H1 (cell line): ENCODE measurements around the gene DNAH8. TPM values are rescaled to one million over a fixed set of nuclear protein-coding genes. Genes with fewer than 3 reads are reported as not detected.

ENCODE experiments used
- CTCF ChIA-PET: fragments of 300-600 bp; sonication (Branson Sonifier 250); formaldehyde crosslinking; loops from one replicate; lab custom pipeline; 2021; ENCODE audit not compliant: partially characterized antibody; lab: Charles Lee
- POLR2A ChIA-PET: fragments of 300-600 bp; sonication (Branson Sonifier 250); formaldehyde crosslinking; loops from one replicate; lab custom pipeline; 2021; ENCODE audit warnings: inconsistent platforms; ENCODE audit not compliant: partially characterized antibody; lab: Charles Lee
- DNase-seq, 2 experiments: peaks; one replicate each; pipeline versions ENCODE4 v3.0.0 to v3.0.0-alpha.2; 2010 to 2022; ENCODE audit warnings: low spot score in 2 of 2, low read depth in 1 of 2, mixed read lengths in 1 of 2
- FAIRE-seq: peaks from 2 replicates; lab custom pipeline; 2011; peaks lifted over from hg19 to GRCh38; lab: Jason Lieb, UNC
- H2AFZ ChIP-seq: 2 replicates; pipeline ENCODE4 v1.8.1; 2012; ENCODE audit warnings: low read length, inconsistent platforms
- H2AK5ac ChIP-seq: 2 replicates; pipeline ENCODE4 v1.6.1; 2013; ENCODE audit warnings: low read depth, low read length
- H2BK120ac ChIP-seq: replicated peaks from 2 replicates; pipeline ENCODE3; 2013; ENCODE audit warnings: low read depth, low read length, inconsistent platforms
- H2BK12ac ChIP-seq: 2 replicates; pipeline ENCODE4 v1.6.1; 2013; ENCODE audit warnings: low read depth, low read length
- H2BK15ac ChIP-seq: 2 replicates; pipeline ENCODE4 v1.6.1; 2013; ENCODE audit warnings: low read length
- H2BK20ac ChIP-seq: 2 replicates; pipeline ENCODE4 v1.6.1; 2013; ENCODE audit warnings: low read length
- H2BK5ac ChIP-seq: 2 replicates; pipeline ENCODE4 v1.6.1; 2013; ENCODE audit warnings: low read depth, low read length
- H3K14ac ChIP-seq: 2 replicates; pipeline ENCODE4 v1.6.1; 2013; ENCODE audit warnings: inconsistent platforms; ENCODE audit not compliant: insufficient read length
- H3K18ac ChIP-seq: 2 replicates; pipeline ENCODE4 v1.6.1; 2013; ENCODE audit warnings: low read length; ENCODE audit errors: extremely low read depth
- H3K23ac ChIP-seq: 2 replicates; pipeline ENCODE4 v1.6.1; 2013; ENCODE audit warnings: inconsistent platforms; ENCODE audit not compliant: insufficient read length
- H3K23me2 ChIP-seq: 2 replicates; pipeline ENCODE4 v1.6.1; 2013; ENCODE audit warnings: low read depth, low read length
- H3K27ac ChIP-seq: 2 replicates; pipeline ENCODE4 v1.6.1; 2011; ENCODE audit warnings: low read depth, low read length, inconsistent platforms
- H3K27me3 ChIP-seq, 4 experiments: replicated peaks in 1 of 4; 1 replicate in 1 of 4; 2 replicates in 3 of 4; pipeline versions ENCODE4 v1.6.1 to v1.8.1; 2011 to 2013; ENCODE audit warnings: low read length in 3 of 4, mild to moderate bottlenecking in 3 of 4, inconsistent platforms in 2 of 4, mixed read lengths in 2 of 4, moderate library complexity in 1 of 4; ENCODE audit not compliant: control insufficient read depth in 3 of 4, insufficient read depth in 3 of 4; ENCODE audit errors: extremely low read depth in 1 of 4
- H3K36me3 ChIP-seq, 4 experiments: 2 replicates each; pipeline versions ENCODE4 v1.6.1 to v1.8.1; 2011 to 2013; ENCODE audit warnings: mild to moderate bottlenecking in 4 of 4, low read length in 3 of 4, moderate library complexity in 2 of 4, control low read depth in 1 of 4, inconsistent platforms in 1 of 4; ENCODE audit not compliant: insufficient read depth in 4 of 4, control insufficient read depth in 2 of 4
- H3K4ac ChIP-seq: replicated peaks from 2 replicates; pipeline ENCODE3; 2013; ENCODE audit warnings: low read length, low read depth, mixed read lengths, inconsistent platforms; ENCODE audit not compliant: insufficient read length
- H3K4me1 ChIP-seq, 4 experiments: replicated peaks in 1 of 4; 1 replicate in 1 of 4; 2 replicates in 3 of 4; pipeline versions ENCODE4 v1.6.1 to v1.8.1; 2011 to 2013; ENCODE audit warnings: low read length in 3 of 4, inconsistent platforms in 2 of 4, mixed read lengths in 1 of 4; ENCODE audit not compliant: insufficient read depth in 4 of 4, control insufficient read depth in 3 of 4
- H3K4me2 ChIP-seq, 2 experiments: 2 replicates each; pipeline versions ENCODE4 v1.6.1 to v1.8.1; 2011 to 2013; ENCODE audit warnings: low read depth in 2 of 2, low read length in 2 of 2, control low read depth in 1 of 2, inconsistent platforms in 1 of 2, mild to moderate bottlenecking in 1 of 2; ENCODE audit not compliant: insufficient read depth in 1 of 2
- H3K4me3 ChIP-seq, 4 experiments: fragments of 200-600, 300-600 bp in 1 of 4; sonication (generic), shearing (Covaris generic), sonication (Bioruptor Twin) in 1 of 4; 2 replicates each; pipeline versions ENCODE4 v1.5.1 to v1.8.1; 2011 to 2016; ENCODE audit warnings: low read length in 4 of 4, low read depth in 3 of 4, control low read depth in 2 of 4, inconsistent platforms in 2 of 4, mild to moderate bottlenecking in 2 of 4, mixed read lengths in 1 of 4, moderate library complexity in 1 of 4; ENCODE audit not compliant: insufficient read depth in 2 of 4; ENCODE audit errors: extremely low read depth in 1 of 4
- H3K56ac ChIP-seq: replicated peaks from 2 replicates; pipeline ENCODE3; 2013; ENCODE audit warnings: low read depth, mild to moderate bottlenecking, mixed read lengths, low read length, inconsistent platforms; ENCODE audit not compliant: insufficient read length
- H3K79me1 ChIP-seq: 2 replicates; pipeline ENCODE4 v1.6.1; 2013; ENCODE audit warnings: low read depth, low read length, control low read depth
- H3K79me2 ChIP-seq, 2 experiments: 2 replicates each; pipeline versions ENCODE4 v1.6.1 to v1.8.1; 2012 to 2013; ENCODE audit warnings: low read length in 2 of 2, mild to moderate bottlenecking in 2 of 2, inconsistent platforms in 1 of 2; ENCODE audit not compliant: insufficient read depth in 2 of 2, control insufficient read depth in 1 of 2
- H3K9ac ChIP-seq, 4 experiments: replicated peaks in 1 of 4; 1 replicate in 1 of 4; 2 replicates in 3 of 4; pipeline versions ENCODE4 v1.6.1 to v1.8.1; 2011 to 2013; ENCODE audit warnings: low read depth in 3 of 4, low read length in 3 of 4, control low read depth in 2 of 4, mild to moderate bottlenecking in 2 of 4, moderate library complexity in 2 of 4, inconsistent platforms in 1 of 4; ENCODE audit errors: extremely low read depth in 1 of 4
- H3K9me3 ChIP-seq, 2 experiments: 2 replicates each; pipeline versions ENCODE4 v1.6.1 to v1.8.1; 2012 to 2013; ENCODE audit warnings: mild to moderate bottlenecking in 2 of 2, moderate library complexity in 2 of 2, control low read depth in 1 of 2, inconsistent platforms in 1 of 2, low read depth in 1 of 2, low read length in 1 of 2, mixed read lengths in 1 of 2; ENCODE audit not compliant: insufficient read depth in 2 of 2
- H4K20me1 ChIP-seq, 2 experiments: replicated peaks in 1 of 2; 2 replicates each; pipeline versions ENCODE3 to v1.8.1; 2011 to 2013; ENCODE audit warnings: inconsistent platforms in 2 of 2, low read length in 2 of 2, mild to moderate bottlenecking in 1 of 2; ENCODE audit not compliant: insufficient read depth in 2 of 2, control insufficient read depth in 1 of 2
- H4K5ac ChIP-seq: 2 replicates; pipeline ENCODE4 v1.6.1; 2013; ENCODE audit warnings: low read length, low read depth, mixed read lengths, inconsistent platforms; ENCODE audit not compliant: insufficient read length
- H4K8ac ChIP-seq: 2 replicates; pipeline ENCODE4 v1.8.0; 2013; ENCODE audit warnings: mild to moderate bottlenecking, moderate library complexity, low read length, inconsistent platforms; ENCODE audit not compliant: insufficient read depth; ENCODE audit errors: extremely low read depth
- H4K91ac ChIP-seq: replicated peaks from 2 replicates; pipeline ENCODE3; 2013; ENCODE audit warnings: low read length, mixed read lengths, inconsistent platforms; ENCODE audit not compliant: insufficient read length
- CBX5 ChIP-seq: fragments of 300-800, 300-1000 bp; sonication (generic); IDR thresholded peaks from 2 replicates; pipeline ENCODE4 v1.7.1; 2016; ENCODE audit warnings: antibody characterized with exemption, low read length, low read depth
- KDM1A ChIP-seq: fragments of 200-600, 300-600 bp; sonication (generic); IDR thresholded peaks from 2 replicates; pipeline ENCODE4 v1.7.1; 2016; ENCODE audit warnings: mild to moderate bottlenecking, low read length, borderline replicate concordance
- TEAD4 ChIP-seq: IDR thresholded peaks from 2 replicates; pipeline ENCODE4 v1.6.1; 2012; ENCODE audit warnings: low read depth, low read length, inconsistent platforms, mixed read lengths
- WGBS, 2 experiments: shearing (Covaris generic) in 1 of 2; methylation state at CpG; one replicate each; pipeline versions ENCODE4 v1.1.6 to v1.1.7; 2013 to 2015; ENCODE audit warnings: low lambda C conversion rate in 2 of 2, mixed read lengths in 2 of 2, inconsistent platforms in 1 of 2, low coverage in 1 of 2, missing lambda C conversion rate in 1 of 2; ENCODE audit not compliant: insufficient replicate concordance in 2 of 2, insufficient coverage in 1 of 2, insufficient read length in 1 of 2; ENCODE audit errors: extremely low coverage in 1 of 2, missing lambda C conversion rate in 1 of 2; 5-methylcytosine and 5-hydroxymethylcytosine counted together
- polyA plus RNA-seq, 7 experiments: library from polyadenylated mRNA; depleted of rRNA in 3 of 7; stranded (reverse) in 5 of 7; unstranded in 2 of 7; fragments of >200 nt in 5 of 7; fragments of 200-250 nt in 2 of 7; gene quantifications; 1 replicate in 5 of 7; 2 replicates in 1 of 7; 4 replicates in 1 of 7; pipeline versions ENCODE4 v1.2.1 to v1.2.3, GENCODE V29; 2011 to 2013; ENCODE audit warnings: missing spikeins in 2 of 7, mixed read lengths in 2 of 7
- total RNA-seq: library from RNA; stranded (reverse); fragmentation: NEBNext Ultra II Directional; extraction: Animal tissue kit (Norgen Biotek cat#: 25700); gene quantifications from 2 replicates; pipeline ENCODE4 v1.2.1, GENCODE V29; 2021
- TF ChIP-seq, protein P1 (sequence below): IDR thresholded peaks from 2 replicates; pipeline ENCODE4 v1.6.1; 2012; ENCODE audit warnings: inconsistent platforms

Gene DNAH8
- total and polyA plus RNA-seq, 2 of the 8 experiments (the other 6 are each of a cell fraction or from before 2014, with no cell fraction given) = under 0.01 TPM; not detected in 1

- Histone ChIP-seq H3K4me3 (no peak overlapping the region), H2AFZ (no peak overlapping the region), H3K79me1 (peaks cover 6% of the 10 kb centered on the region), H4K91ac (no peak overlapping the region), H2BK5ac (no peak overlapping the region), H3K9me3 (no peaks in the 10 kb centered on the region), H4K20me1 (peaks cover 11 to 12% of the 10 kb centered on the region in 2 experiments), H3K23ac (no peak overlapping the region), H3K27ac (no peak overlapping the region), H3K14ac (no peak overlapping the region), H3K4me1 (no peaks in the 10 kb centered on the region), H3K18ac (no peak overlapping the region), H4K5ac (no peak overlapping the region), H3K56ac (no peak overlapping the region), H2AK5ac (no peak overlapping the region), H3K23me2 (no peaks in the 10 kb centered on the region), H3K79me2 (peaks cover 3 to 54% of the 10 kb centered on the region in 2 experiments; a peak in 3 of 4 replicates), H2BK15ac (no peak overlapping the region), H4K8ac (no peak overlapping the region), H3K9ac (no peak overlapping the region), H2BK20ac (no peak overlapping the region), H2BK120ac (no peak overlapping the region), H3K4me2 (no peak overlapping the region), H3K4ac (no peak overlapping the region), H3K36me3 (peaks cover 4 to 43% (median 18%) of the 10 kb centered on the region in 4 experiments; a peak in 7 of 8 replicates), H3K27me3 (no peaks in the 10 kb centered on the region), H2BK12ac (no peak overlapping the region)
- FAIRE-seq (no peak), DNase-seq (no peak)
- ChIA-PET CTCF (interaction anchor here (0.6 to 1.2 kb wide), 4 partner anchors 34 to 536 kb away, joined by 3 to 6 read pairs (median 3); no protein-coding TSS in a partner anchor), POLR2A (no interaction called here)
- TF ChIP-seq TEAD4 (no peak), CBX5 (no peak), KDM1A (no peak)
- TF ChIP-seq, protein P1, sequence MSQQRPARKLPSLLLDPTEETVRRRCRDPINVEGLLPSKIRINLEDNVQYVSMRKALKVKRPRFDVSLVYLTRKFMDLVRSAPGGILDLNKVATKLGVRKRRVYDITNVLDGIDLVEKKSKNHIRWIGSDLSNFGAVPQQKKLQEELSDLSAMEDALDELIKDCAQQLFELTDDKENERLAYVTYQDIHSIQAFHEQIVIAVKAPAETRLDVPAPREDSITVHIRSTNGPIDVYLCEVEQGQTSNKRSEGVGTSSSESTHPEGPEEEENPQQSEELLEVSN = no peak
- 92% methylated on average over 4 of the region's 4 CpGs; no CpG with 5 or more reads in 1 of the 2 experiments for WGBS, 2 experiments
Measured at GRCh38 chr6:38686270-38687042, 28.7 kb upstream of the DNAH8 start.
